ENCODE measurements around the gene FAM131C.
"Not testable (repeated sequence)": the region's sequence is repeated elsewhere in the genome, so short reads cannot be mapped to it uniquely, and the experiment has no call there.

DNA sequence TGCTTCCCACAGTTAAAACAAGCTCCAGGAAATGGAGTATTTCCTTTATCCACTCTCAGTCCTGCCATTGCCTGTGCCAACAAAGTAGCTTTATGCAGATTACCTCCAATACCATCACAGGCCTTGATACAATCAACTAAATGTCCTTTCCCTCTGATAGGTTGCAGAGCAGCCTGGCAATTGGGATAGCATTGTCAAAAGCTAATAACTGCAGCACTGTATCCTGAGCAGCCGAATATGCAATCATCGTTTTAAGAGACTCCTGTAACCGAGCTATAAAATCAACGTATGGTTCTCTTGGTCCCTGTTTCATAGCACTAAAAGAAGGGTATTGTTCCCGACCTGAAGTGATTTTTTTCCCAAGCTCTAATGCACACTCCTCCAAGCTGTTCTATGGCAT is 33.6 kb upstream of the FAM131C start:
- TF ChIP-seq CTCF (IDR thresholded peaks at IDR 0.05); POLR2AphosphoS5 (IDR thresholded peaks at IDR 0.05; ENCODE audit: low read depth, low read length); TCF7L2 (IDR thresholded peaks at IDR 0.05; ENCODE audit: low read depth, low read length); SIN3A (IDR thresholded peaks at IDR 0.05; ENCODE audit: borderline replicate concordance, insufficient read depth, low read depth, low read length): not testable (repeated sequence)
- TF ChIP-seq, protein P1, sequence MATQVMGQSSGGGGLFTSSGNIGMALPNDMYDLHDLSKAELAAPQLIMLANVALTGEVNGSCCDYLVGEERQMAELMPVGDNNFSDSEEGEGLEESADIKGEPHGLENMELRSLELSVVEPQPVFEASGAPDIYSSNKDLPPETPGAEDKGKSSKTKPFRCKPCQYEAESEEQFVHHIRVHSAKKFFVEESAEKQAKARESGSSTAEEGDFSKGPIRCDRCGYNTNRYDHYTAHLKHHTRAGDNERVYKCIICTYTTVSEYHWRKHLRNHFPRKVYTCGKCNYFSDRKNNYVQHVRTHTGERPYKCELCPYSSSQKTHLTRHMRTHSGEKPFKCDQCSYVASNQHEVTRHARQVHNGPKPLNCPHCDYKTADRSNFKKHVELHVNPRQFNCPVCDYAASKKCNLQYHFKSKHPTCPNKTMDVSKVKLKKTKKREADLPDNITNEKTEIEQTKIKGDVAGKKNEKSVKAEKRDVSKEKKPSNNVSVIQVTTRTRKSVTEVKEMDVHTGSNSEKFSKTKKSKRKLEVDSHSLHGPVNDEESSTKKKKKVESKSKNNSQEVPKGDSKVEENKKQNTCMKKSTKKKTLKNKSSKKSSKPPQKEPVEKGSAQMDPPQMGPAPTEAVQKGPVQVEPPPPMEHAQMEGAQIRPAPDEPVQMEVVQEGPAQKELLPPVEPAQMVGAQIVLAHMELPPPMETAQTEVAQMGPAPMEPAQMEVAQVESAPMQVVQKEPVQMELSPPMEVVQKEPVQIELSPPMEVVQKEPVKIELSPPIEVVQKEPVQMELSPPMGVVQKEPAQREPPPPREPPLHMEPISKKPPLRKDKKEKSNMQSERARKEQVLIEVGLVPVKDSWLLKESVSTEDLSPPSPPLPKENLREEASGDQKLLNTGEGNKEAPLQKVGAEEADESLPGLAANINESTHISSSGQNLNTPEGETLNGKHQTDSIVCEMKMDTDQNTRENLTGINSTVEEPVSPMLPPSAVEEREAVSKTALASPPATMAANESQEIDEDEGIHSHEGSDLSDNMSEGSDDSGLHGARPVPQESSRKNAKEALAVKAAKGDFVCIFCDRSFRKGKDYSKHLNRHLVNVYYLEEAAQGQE (IDR thresholded peaks at IDR 0.05; ENCODE audit: insufficient read depth in 1 of 2, low read depth in 2 of 2, low read length in 1 of 2), result not testable (repeated sequence)

Data from Panc1 (cell line).